CD14-positive monocyte (primary cell): ENCODE measurements around the gene SLC35F2. TPM values are rescaled to one million over a fixed set of nuclear protein-coding genes. Genes with fewer than 3 reads are reported as not detected.

Experiments
- DNase-seq, 3 donors: peaks; one replicate each; pipeline ENCODE4 v3.0.0-alpha.2; 2011 to 2022
- H2AFZ ChIP-seq: 2 replicates; pipeline ENCODE4 v1.6.0; 2012; ENCODE audit warnings: mild to moderate bottlenecking, low read depth, low read length, inconsistent platforms; ENCODE audit not compliant: insufficient read depth, poor library complexity, severe bottlenecking
- H3K27ac ChIP-seq, 2 donors: 1 replicate in 1 of 2; 2 replicates in 1 of 2; pipeline ENCODE4 v1.5.1; 2012 to 2013; ENCODE audit warnings: low read length in 2 of 2, control low read depth in 1 of 2, inconsistent platforms in 1 of 2, low read depth in 1 of 2, mild to moderate bottlenecking in 1 of 2
- H3K27me3 ChIP-seq, 2 donors: one replicate each; pipeline versions ENCODE4 v1.6.0 to v1.6.1; 2011 to 2013; ENCODE audit warnings: low read length in 2 of 2; ENCODE audit not compliant: control insufficient read depth in 2 of 2, insufficient read depth in 2 of 2
- H3K36me3 ChIP-seq, 2 donors: replicated peaks in 1 of 2; 1 replicate in 1 of 2; 2 replicates in 1 of 2; pipeline versions ENCODE4 v1.5.1 to v1.6.1; 2012 to 2013; ENCODE audit warnings: low read length in 2 of 2, control low read depth in 1 of 2, inconsistent platforms in 1 of 2, mild to moderate bottlenecking in 1 of 2; ENCODE audit not compliant: insufficient read depth in 2 of 2, control insufficient read depth in 1 of 2
- H3K4me1 ChIP-seq, 2 donors: 1 replicate in 1 of 2; 2 replicates in 1 of 2; pipeline versions ENCODE4 v1.5.1 to v1.6.1; 2012 to 2013; ENCODE audit warnings: low read length in 2 of 2, control low read depth in 1 of 2, inconsistent platforms in 1 of 2, mild to moderate bottlenecking in 1 of 2, moderate library complexity in 1 of 2; ENCODE audit not compliant: insufficient read depth in 2 of 2, control insufficient read depth in 1 of 2
- H3K4me2 ChIP-seq: replicated peaks from 2 replicates; pipeline ENCODE3; 2012; ENCODE audit warnings: low read length, moderate library complexity, mild to moderate bottlenecking; ENCODE audit not compliant: poor library complexity, severe bottlenecking; ENCODE audit errors: extremely low read depth
- H3K4me3 ChIP-seq, 3 experiments: fragments of 200-600 bp in 1 of 3; sonication (generic) in 1 of 3; replicated peaks in 1 of 3; 1 replicate in 2 of 3; 2 replicates in 1 of 3; pipeline ENCODE4 v1.5.1; 2011 to 2013; ENCODE audit warnings: low read length in 3 of 3, mild to moderate bottlenecking in 3 of 3, control low read depth in 2 of 3, low read depth in 2 of 3, inconsistent platforms in 1 of 3, moderate library complexity in 1 of 3
- H3K79me2 ChIP-seq: 2 replicates; pipeline ENCODE4 v1.6.0; 2012; ENCODE audit warnings: mild to moderate bottlenecking, control low read depth, inconsistent platforms, low read length, moderate library complexity; ENCODE audit not compliant: insufficient read depth
- H3K9ac ChIP-seq: 2 replicates; pipeline ENCODE4 v1.6.0; 2017; ENCODE audit warnings: low read length, mild to moderate bottlenecking; ENCODE audit not compliant: insufficient read depth, poor library complexity, severe bottlenecking
- H3K9me3 ChIP-seq, 2 donors: replicated peaks in 1 of 2; 1 replicate in 1 of 2; 2 replicates in 1 of 2; pipeline versions ENCODE4 v1.5.1 to v1.6.1; 2012 to 2013; ENCODE audit warnings: low read length in 2 of 2, control low read depth in 1 of 2; ENCODE audit not compliant: control insufficient read depth in 1 of 2, insufficient read depth in 1 of 2
- H4K20me1 ChIP-seq: 2 replicates; pipeline ENCODE4 v1.6.0; 2012; ENCODE audit warnings: mild to moderate bottlenecking, low read length, control low read depth, moderate library complexity; ENCODE audit not compliant: insufficient read depth
- H3K27ac Mint-ChIP-seq, 7 donors: one replicate each; pipeline ENCODE4 v1.8.0; 2020; ENCODE audit warnings: mild to moderate bottlenecking in 7 of 7, mixed read lengths in 7 of 7, moderate library complexity in 6 of 7, inconsistent platforms in 2 of 7
- H3K27me3 Mint-ChIP-seq, 3 donors: one replicate each; pipeline ENCODE4 v1.8.0; 2021 to 2022; ENCODE audit warnings: low read depth in 3 of 3, mild to moderate bottlenecking in 3 of 3, mixed read lengths in 3 of 3, moderate library complexity in 3 of 3, inconsistent platforms in 1 of 3
- H3K36me3 Mint-ChIP-seq, 2 donors: one replicate each; pipeline ENCODE4 v1.8.0; 2020; ENCODE audit warnings: mixed read lengths in 2 of 2, inconsistent platforms in 1 of 2, mild to moderate bottlenecking in 1 of 2
- H3K4me1 Mint-ChIP-seq: one replicate; pipeline ENCODE4 v1.8.0; 2020; ENCODE audit warnings: mild to moderate bottlenecking, mixed read lengths
- H3K4me3 Mint-ChIP-seq, 2 donors: one replicate each; pipeline ENCODE4 v1.8.0; 2020; ENCODE audit warnings: mild to moderate bottlenecking in 2 of 2, mixed read lengths in 2 of 2, moderate library complexity in 1 of 2
- H3K9me3 Mint-ChIP-seq, 7 donors: one replicate each; pipeline ENCODE4 v1.8.0; 2020 to 2022; ENCODE audit warnings: mixed read lengths in 7 of 7, mild to moderate bottlenecking in 6 of 7, moderate library complexity in 6 of 7, inconsistent platforms in 2 of 7
- WGBS: methylation state at CpG from one replicate; pipeline ENCODE4 v1.1.5; 2013; ENCODE audit warnings: missing lambda C conversion rate; ENCODE audit not compliant: insufficient coverage; 5-methylcytosine and 5-hydroxymethylcytosine counted together
- intact Hi-C, 2 donors: fragments of 100-400 bp; cut with micrococcal nuclease; formaldehyde crosslinking; loops; one replicate each; pipeline versions ENCODE4 v1.15.0 to v1.15.1; 2023
- polyA plus RNA-seq, 3 donors: library from polyadenylated mRNA; depleted of rRNA in 1 of 3; unstranded in 2 of 3; stranded (reverse) in 1 of 3; fragments of 300-500 nt in 2 of 3; fragments of >200 nt in 1 of 3; fragmentation: Illumina TruSeq in 2 of 3; gene quantifications; 1 replicate in 2 of 3; 2 replicates in 1 of 3; pipeline ENCODE4 v1.2.3, GENCODE V29; 2012 to 2021
- TF ChIP-seq, protein P1 (sequence below): fragments of 200-600 bp; IDR thresholded peaks from one replicate; pipeline ENCODE4 v1.8.0; 2022; ENCODE audit warnings: antibody characterized with exemption, mild to moderate bottlenecking

The SLC35F2 gene
- polyA plus RNA-seq, 3 donors = 0.24 to 0.25 TPM; not detected in 1

DNA sequence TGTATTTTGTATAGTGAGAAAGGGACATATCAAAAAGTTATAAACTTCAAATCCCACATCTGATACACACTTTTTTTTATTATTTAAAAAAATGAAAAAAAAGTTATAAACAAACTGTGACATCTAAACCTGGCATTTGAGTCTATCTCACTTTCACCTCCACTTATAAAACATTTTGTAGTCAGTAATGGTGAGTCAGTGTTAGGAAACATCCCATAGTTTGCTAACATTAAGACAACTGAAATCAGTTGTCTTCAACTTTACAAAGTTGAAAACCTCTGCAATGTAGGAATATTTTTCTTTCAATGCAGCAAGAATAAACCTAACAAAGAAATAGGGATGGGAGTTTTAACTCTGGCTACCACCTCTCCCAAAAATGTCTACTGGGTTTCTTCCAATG lies 47.7 kb downstream of the SLC35F2 start:
- no peaks in the 10 kb centered on the region for H3K79me2 ChIP-seq
- no peaks in the 10 kb centered on the region for H3K36me3 ChIP-seq
- DNase-seq = no peak
- peaks cover 5 to 10% of the 10 kb centered on the region in 2 donors for H3K27me3 ChIP-seq
- no peaks in the 10 kb centered on the region for H3K9me3 ChIP-seq
- H4K20me1 ChIP-seq = no peaks in the 10 kb centered on the region
- H3K27ac ChIP-seq = no peak overlapping the region
- Mint-ChIP-seq H3K27me3 (peaks cover 12 to 25% (median 19%) of the 10 kb centered on the region in 3 donors), H3K27ac (no peak overlapping the region), H3K4me1 (peaks cover 11% of the 10 kb centered on the region), H3K36me3 (peaks cover 0 to 20% of the 10 kb centered on the region in 2 donors), H3K4me3 (no peak overlapping the region), H3K9me3 (peaks cover 0 to 1% (median 0%) of the 10 kb centered on the region in 7 donors)
- H3K4me1 ChIP-seq = peaks cover 0 to 4% of the 10 kb centered on the region in 2 donors
- intact Hi-C loops = no loop called here
- no peak overlapping the region for H3K9ac ChIP-seq
- TF ChIP-seq, protein P1, sequence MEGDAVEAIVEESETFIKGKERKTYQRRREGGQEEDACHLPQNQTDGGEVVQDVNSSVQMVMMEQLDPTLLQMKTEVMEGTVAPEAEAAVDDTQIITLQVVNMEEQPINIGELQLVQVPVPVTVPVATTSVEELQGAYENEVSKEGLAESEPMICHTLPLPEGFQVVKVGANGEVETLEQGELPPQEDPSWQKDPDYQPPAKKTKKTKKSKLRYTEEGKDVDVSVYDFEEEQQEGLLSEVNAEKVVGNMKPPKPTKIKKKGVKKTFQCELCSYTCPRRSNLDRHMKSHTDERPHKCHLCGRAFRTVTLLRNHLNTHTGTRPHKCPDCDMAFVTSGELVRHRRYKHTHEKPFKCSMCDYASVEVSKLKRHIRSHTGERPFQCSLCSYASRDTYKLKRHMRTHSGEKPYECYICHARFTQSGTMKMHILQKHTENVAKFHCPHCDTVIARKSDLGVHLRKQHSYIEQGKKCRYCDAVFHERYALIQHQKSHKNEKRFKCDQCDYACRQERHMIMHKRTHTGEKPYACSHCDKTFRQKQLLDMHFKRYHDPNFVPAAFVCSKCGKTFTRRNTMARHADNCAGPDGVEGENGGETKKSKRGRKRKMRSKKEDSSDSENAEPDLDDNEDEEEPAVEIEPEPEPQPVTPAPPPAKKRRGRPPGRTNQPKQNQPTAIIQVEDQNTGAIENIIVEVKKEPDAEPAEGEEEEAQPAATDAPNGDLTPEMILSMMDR = no peak
- H3K4me3 ChIP-seq = no peak overlapping the region
- H3K4me2 ChIP-seq = no peak overlapping the region
- H2AFZ ChIP-seq = no peak overlapping the region

DNA sequence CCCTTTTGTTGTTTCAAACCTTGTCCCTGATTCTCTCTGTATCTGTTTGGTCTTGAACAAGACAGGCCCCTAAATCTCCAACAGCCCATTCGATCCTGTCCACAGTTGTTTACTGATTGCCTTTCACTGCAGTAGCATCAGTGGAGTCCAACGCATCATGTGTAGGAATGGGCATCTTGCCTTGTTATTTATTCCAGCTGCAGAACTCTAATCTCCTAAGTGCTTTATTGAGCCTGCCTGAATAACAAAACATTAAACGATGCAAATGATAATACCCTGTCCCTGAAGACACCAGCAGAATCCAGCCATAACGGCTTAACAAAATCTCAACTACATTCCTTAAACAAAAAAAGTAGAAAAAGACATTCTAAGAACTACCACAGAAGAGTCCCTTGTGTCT lies 50.1 kb downstream of the SLC35F2 start:
- peaks cover 7 to 18% of the 10 kb centered on the region in 2 donors for H3K4me1 ChIP-seq
- TF ChIP-seq, protein P1 = no peak
- H4K20me1 ChIP-seq = no peaks in the 10 kb centered on the region
- WGBS = 100% methylated on average over 2 of the region's 4 CpGs
- no peaks in the 10 kb centered on the region for H3K9me3 ChIP-seq
- peaks cover 8 to 17% of the 10 kb centered on the region in 2 donors for H3K27me3 ChIP-seq
- H3K4me2 ChIP-seq = no peak overlapping the region
- H3K79me2 ChIP-seq = no peaks in the 10 kb centered on the region
- Mint-ChIP-seq H3K9me3 (peaks cover 0 to 1% (median 0%) of the 10 kb centered on the region in 7 donors), H3K36me3 (peaks cover 0 to 23% of the 10 kb centered on the region in 2 donors), H3K27me3 (peaks cover 16 to 30% (median 30%) of the 10 kb centered on the region in 3 donors), H3K4me1 (peaks cover 20% of the 10 kb centered on the region), H3K4me3 (peak overlapping the region in 1 of 2 donors; percentile 17), H3K27ac (no peak overlapping the region)
- H3K4me3 ChIP-seq = no peak overlapping the region
- intact Hi-C loops = loop anchor here in 1 of 2 donors (5.0 kb wide), 1 partner anchor 34 kb away; no protein-coding TSS in a partner anchor
- no peaks in the 10 kb centered on the region for H3K36me3 ChIP-seq
- H3K27ac ChIP-seq = no peak overlapping the region
- H2AFZ ChIP-seq = no peak overlapping the region
- no peak overlapping the region for H3K9ac ChIP-seq
- no peak for DNase-seq
